ENCODE results near the gene DHX34.
"Not testable (repeated sequence)": the region's sequence is repeated elsewhere in the genome, so short reads cannot be mapped to it uniquely, and the experiment has no call there.

The DHX34 gene

GRCh38 chr19:47348819-47349795 is at the start of gene DHX34:
Gene DHX34 (plus strand): TSS chr19:47349315. CDS start chr19:47353031, 3,716 bp downstream.
- DNase-seq: peak; percentile 96

- not testable (repeated sequence) for DNase-seq
These were observed 48.2 kb upstream of the DHX34 start for GRCh38 chr19:47300867-47301266.

GRCh38 chr19:47302249-47302648 is 46.9 kb upstream of the DHX34 start:
- DNase-seq: no peak

- DNase-seq: no peak
These were observed 45.1 kb upstream of the DHX34 start for GRCh38 chr19:47303966-47304365.

GRCh38 chr19:47305309-47305751 is 43.8 kb upstream of the DHX34 start:
- peak; percentile 25 for DNase-seq

- no peak for DNase-seq
These were observed 42.8 kb upstream of the DHX34 start for GRCh38 chr19:47306303-47306702.

GRCh38 chr19:47309038-47309437 is 40.1 kb upstream of the DHX34 start:
- DNase-seq: no peak

- DNase-seq: no peak
These were observed 39.5 kb upstream of the DHX34 start, which contains the start of gene C5AR1 for GRCh38 chr19:47309608-47310007. Gene C5AR1 (plus strand): TSS chr19:47309861. CDS start chr19:47309896, 35 bp downstream.

- no peak for DNase-seq
These were observed 38.8 kb upstream of the DHX34 start for GRCh38 chr19:47310323-47310722.

- no peak for DNase-seq
These were observed 38.3 kb upstream of the DHX34 start for GRCh38 chr19:47310819-47311218.

GRCh38 chr19:47312366-47313006 is 36.6 kb upstream of the DHX34 start:
- DNase-seq: no peak

GRCh38 chr19:47313754-47314295 is 35.3 kb upstream of the DHX34 start:
- no peak for DNase-seq

- DNase-seq: no peak
These were observed 33.8 kb upstream of the DHX34 start for GRCh38 chr19:47315125-47315821.

GRCh38 chr19:47316513-47316912 is 32.6 kb upstream of the DHX34 start:
- DNase-seq: no peak

GRCh38 chr19:47319923-47320871 is 28.9 kb upstream of the DHX34 start:
- DNase-seq: no peak

GRCh38 chr19:47321630-47322029 is 27.5 kb upstream of the DHX34 start:
- DNase-seq: no peak

GRCh38 chr19:47322058-47322457 is 27.1 kb upstream of the DHX34 start:
- no peak for DNase-seq

GRCh38 chr19:47323409-47323808 is 25.7 kb upstream of the DHX34 start:
- DNase-seq: no peak

- DNase-seq: no peak
These were observed 25.2 kb upstream of the DHX34 start for GRCh38 chr19:47323872-47324271.

GRCh38 chr19:47324502-47324901 is 24.6 kb upstream of the DHX34 start:
- no peak for DNase-seq

GRCh38 chr19:47330466-47330869 is 18.6 kb upstream of the DHX34 start:
- no peak for DNase-seq

GRCh38 chr19:47331490-47331889 is 17.6 kb upstream of the DHX34 start:
- DNase-seq: no peak

All from stimulated activated naive CD4-positive, alpha-beta T cell treated with Interleukin-2 at 50 U/mL for 16 hours (primary cell).